Sciatic nerve (tissue), 2 donors: Measurements from ENCODE around the gene MCL1. TPM values are rescaled to one million over a fixed set of nuclear protein-coding genes. Genes with fewer than 3 reads are reported as not detected.
"Not testable (repeated sequence)": the region's sequence is repeated elsewhere in the genome, so short reads cannot be mapped to it uniquely, and the experiment has no call there.

Experiments used
- ATAC-seq: fragments of 200-7000 bp; cut with Tn5 transposase; one replicate; pipeline ENCODE4 v1.9.1; 2020; ENCODE audit warnings: mild to moderate bottlenecking, moderate library complexity
- DNase-seq: peaks from one replicate; pipeline ENCODE4 v3.0.0-alpha.2; 2020; ENCODE audit warnings: low spot score
- intact Hi-C: fragments of 100-400 bp; cut with DNase I; formaldehyde crosslinking; loops from one replicate; pipeline ENCODE4 v1.14.2; 2022
- total RNA-seq: library from RNA; stranded (reverse); fragmentation: NEBNext Ultra II Directional; extraction: Animal tissue kit (Norgen Biotek cat#: 25700); gene quantifications from one replicate; pipeline ENCODE4 v1.2.1, GENCODE V29; 2021
- donor health status: DM: no; HTN: no; CAD: no.
- donor health status: DM: no; HTN: no; CAD: no.

MCL1 gene
- total RNA-seq, 1 donor from 2014 or later = 214 TPM

- intact Hi-C loops, DNase-seq, ATAC-seq: not testable (repeated sequence)
Measured at GRCh38 chr1:150605451-150605731, 26.0 kb upstream of the MCL1 start.

GRCh38 chr1:150604226-150604588 is 24.8 kb upstream of the MCL1 start:
- DNase-seq = no peak
- intact Hi-C loops = no loop called here
- ATAC-seq = no peak

- DNase-seq (no peak), ATAC-seq (no peak)
- intact Hi-C loops = no loop called here
Measured at GRCh38 chr1:150603711-150604110, 24.3 kb upstream of the MCL1 start.

GRCh38 chr1:150602372-150602771 is 23.0 kb upstream of the MCL1 start:
- intact Hi-C loops, ATAC-seq, DNase-seq: not testable (repeated sequence)

GRCh38 chr1:150601540-150601939 is 22.1 kb upstream of the MCL1 start:
- ATAC-seq (no peak), DNase-seq (no peak)
- intact Hi-C loops = no loop called here

GRCh38 chr1:150598346-150598745 is 18.9 kb upstream of the MCL1 start:
- DNase-seq, ATAC-seq, intact Hi-C loops: not testable (repeated sequence)

- no peak for ATAC-seq
- DNase-seq = no peak
- intact Hi-C loops = no loop called here
Measured at GRCh38 chr1:150596976-150597375, 17.6 kb upstream of the MCL1 start.

GRCh38 chr1:150596095-150596892 is 16.9 kb upstream of the MCL1 start:
- no peak for DNase-seq
- intact Hi-C loops = no loop called here
- no peak for ATAC-seq

- no peak for ATAC-seq
- no peak for DNase-seq
- intact Hi-C loops = no loop called here
Measured at GRCh38 chr1:150582371-150582770, 3.0 kb upstream of the MCL1 start.

GRCh38 chr1:150581962-150582361 is 2.6 kb upstream of the MCL1 start:
- DNase-seq, ATAC-seq, intact Hi-C loops: not testable (repeated sequence)

GRCh38 chr1:150581437-150581836 is 2.0 kb upstream of the MCL1 start:
- DNase-seq, intact Hi-C loops, ATAC-seq: not testable (repeated sequence)

- ATAC-seq, intact Hi-C loops, DNase-seq: not testable (repeated sequence)
Measured at GRCh38 chr1:150580966-150581365, 1.6 kb upstream of the MCL1 start.

- intact Hi-C loops = no loop called here
- ATAC-seq (peak; percentile 5), DNase-seq (no peak)
Measured at GRCh38 chr1:150579945-150580642, 684 bp upstream of the MCL1 start.

- DNase-seq = peak; percentile 78
- intact Hi-C loops = no loop called here
- peak; percentile 46 for ATAC-seq
Measured at GRCh38 chr1:150578272-150579109, 919 bp downstream of the MCL1 start.

- DNase-seq (no peak), ATAC-seq (no peak)
- intact Hi-C loops = no loop called here
Measured at GRCh38 chr1:150577557-150578271, 1.7 kb downstream of the MCL1 start.

GRCh38 chr1:150576794-150577556 is 2.4 kb downstream of the MCL1 start:
- intact Hi-C loops = no loop called here
- ATAC-seq (no peak), DNase-seq (no peak)

GRCh38 chr1:150576367-150576711 is 3.1 kb downstream of the MCL1 start:
- DNase-seq = no peak
- intact Hi-C loops = no loop called here
- no peak for ATAC-seq

- intact Hi-C loops = no loop called here
- ATAC-seq (no peak), DNase-seq (no peak)
Measured at GRCh38 chr1:150575518-150576366, 3.7 kb downstream of the MCL1 start.
